Right renal pelvis (tissue), 4 donors: ENCODE measurements around the gene SMYD3. TPM values are rescaled to one million over a fixed set of nuclear protein-coding genes. Genes with fewer than 3 reads are reported as not detected.
"Not testable (repeated sequence)": the region's sequence is repeated elsewhere in the genome, so short reads cannot be mapped to it uniquely, and the experiment has no call there.

Experiments
- DNase-seq, 4 donors: peaks; one replicate each; pipeline ENCODE4 v3.0.0-alpha.2; 2013; ENCODE audit warnings: low read depth in 4 of 4, low spot score in 3 of 4, missing footprints in 1 of 4
- polyA plus RNA-seq, 4 donors: library from polyadenylated mRNA; unstranded; fragments of 120-200 nt; gene quantifications; one replicate each; pipeline ENCODE4 v1.2.1, GENCODE V29; 2013; ENCODE audit not compliant: insufficient read length in 4 of 4

SMYD3 gene
- polyA plus RNA-seq, 4 donors: 25.1 to 36.1 (median 27.5) TPM

GRCh38 chr1:245983294-245983967, 523.6 kb downstream of the SMYD3 start:
- DNase-seq: no peak

GRCh38 chr1:245979589-245979988, 527.5 kb downstream of the SMYD3 start:
- DNase-seq: no peak

GRCh38 chr1:245978915-245979314, 528.2 kb downstream of the SMYD3 start:
- DNase-seq: no peak

GRCh38 chr1:245972476-245972875, 534.6 kb downstream of the SMYD3 start:
- DNase-seq: no peak

GRCh38 chr1:245971711-245972085, 535.4 kb downstream of the SMYD3 start:
- no peak for DNase-seq

- not testable (repeated sequence) for DNase-seq
Observed at GRCh38 chr1:245971076-245971710, 535.9 kb downstream of the SMYD3 start.

GRCh38 chr1:245969283-245969682, 537.8 kb downstream of the SMYD3 start:
- peak in 1 of 4 donors; percentile 43 for DNase-seq

- DNase-seq: no peak
Observed at GRCh38 chr1:245968775-245969174, 538.3 kb downstream of the SMYD3 start.

GRCh38 chr1:245965398-245965797, 541.7 kb downstream of the SMYD3 start:
- no peak for DNase-seq

- DNase-seq: no peak
Observed at GRCh38 chr1:245963649-245964048, 543.4 kb downstream of the SMYD3 start.

GRCh38 chr1:245962453-245962852, 544.6 kb downstream of the SMYD3 start:
- no peak for DNase-seq

- DNase-seq: peak in 1 of 4 donors; percentile 38
Observed at GRCh38 chr1:245961137-245961540, 545.9 kb downstream of the SMYD3 start.

- no peak for DNase-seq
Observed at GRCh38 chr1:245960171-245960570, 546.9 kb downstream of the SMYD3 start.

- DNase-seq: no peak
Observed at GRCh38 chr1:245958016-245958415, 549.1 kb downstream of the SMYD3 start.

- no peak for DNase-seq
Observed at GRCh38 chr1:245957427-245957826, 549.7 kb downstream of the SMYD3 start.

GRCh38 chr1:245956225-245956624, 550.9 kb downstream of the SMYD3 start:
- no peak for DNase-seq

GRCh38 chr1:245953876-245954660, 553.0 kb downstream of the SMYD3 start:
- DNase-seq: no peak

GRCh38 chr1:245952383-245953026, 554.6 kb downstream of the SMYD3 start:
- DNase-seq: no peak

- no peak for DNase-seq
Observed at GRCh38 chr1:245948786-245949185, 558.3 kb downstream of the SMYD3 start.

- DNase-seq: no peak
Observed at GRCh38 chr1:245946905-245947304, 560.2 kb downstream of the SMYD3 start.

GRCh38 chr1:245945136-245945535, 561.9 kb downstream of the SMYD3 start:
- not testable (repeated sequence) for DNase-seq
